Prostate gland (tissue), 2 donors: ENCODE results near the gene OSBPL1A. TPM values are rescaled to one million over a fixed set of nuclear protein-coding genes. Genes with fewer than 3 reads are reported as not detected.

Experiments
- DNase-seq: peaks from one replicate; pipeline ENCODE4 v3.0.0-alpha.2; 2019; ENCODE audit warnings: low spot score
- H3K27ac ChIP-seq, 2 donors: fragments of 200-600 bp; sonication (generic); 2 replicates each; pipeline ENCODE4 v1.5.1; 2017 to 2019
- H3K27me3 ChIP-seq: fragments of 200-600 bp; sonication (generic); replicated peaks from 2 replicates; pipeline ENCODE4 v1.5.1; 2019; ENCODE audit not compliant: insufficient read depth
- H3K36me3 ChIP-seq, 2 donors: fragments of 200-600 bp; sonication (generic); 1 replicate in 1 of 2; 2 replicates in 1 of 2; pipeline versions ENCODE4 v1.5.1 to v1.8.1; 2017 to 2019
- H3K4me1 ChIP-seq: fragments of 200-600 bp; sonication (generic); replicated peaks from 2 replicates; pipeline ENCODE4 v1.5.1; 2019
- H3K4me3 ChIP-seq, 2 donors: fragments of 200-600 bp; sonication (generic); 2 replicates each; pipeline ENCODE4 v1.5.1; 2017 to 2019
- H3K9me3 ChIP-seq: fragments of 200-600 bp; sonication (generic); 2 replicates; pipeline ENCODE4 v1.5.1; 2017
- POLR2A ChIP-seq: fragments of 450-650 bp; IDR thresholded peaks from one replicate; pipeline ENCODE4 v1.6.1; 2016; ENCODE audit warnings: antibody characterized with exemption, mild to moderate bottlenecking
- POLR2AphosphoS5 ChIP-seq: sonication (generic); formaldehyde crosslinking; IDR thresholded peaks from one replicate; pipeline ENCODE4 v1.6.1; 2017; ENCODE audit warnings: antibody characterized with exemption
- WGBS: methylation state at CpG from one replicate; pipeline ENCODE4 v1.1.5; 2018; 5-methylcytosine and 5-hydroxymethylcytosine counted together
- intact Hi-C: fragments of 100-400 bp; cut with DNase I; formaldehyde crosslinking; loops from one replicate; pipeline ENCODE4 v1.14.2; 2022
- total RNA-seq, 2 donors: library from RNA; depleted of rRNA; stranded (reverse); fragments of >200 nt; gene quantifications; one replicate each; pipeline ENCODE4 v1.1.0, GENCODE V29; 2016
- TF ChIP-seq, protein P1 (sequence below), 4 experiments: fragments of 200-600 bp in 2 of 4; fragments of 450-650 bp in 2 of 4; sonication (generic) in 2 of 4; IDR thresholded peaks; 1 replicate in 3 of 4; 2 replicates in 1 of 4; pipeline ENCODE4 v1.5.1; 2016 to 2019; ENCODE audit warnings: antibody characterized with exemption in 4 of 4, mild to moderate bottlenecking in 2 of 4, moderate library complexity in 2 of 4

The OSBPL1A gene
- total RNA-seq, 2 donors from 2014 or later, result 33.7 to 39.1 TPM

GRCh38 chr18:24432618-24433017, 35.0 kb upstream of the OSBPL1A start:
- 93% methylated on average over 3 of the region's 3 CpGs for WGBS
- H3K36me3 ChIP-seq, result no peaks in the 10 kb centered on the region

GRCh38 chr18:24429188-24429587, 31.6 kb upstream of the OSBPL1A start:
- intact Hi-C loops, result no loop called here
- H3K27ac ChIP-seq, result no peak overlapping the region
- no peaks in the 10 kb centered on the region for H3K27me3 ChIP-seq
- H3K4me1 ChIP-seq, result no peaks in the 10 kb centered on the region
- WGBS, result 87% methylated on average over 4 of the region's 4 CpGs
- H3K9me3 ChIP-seq, result no peaks in the 10 kb centered on the region
- no peak for DNase-seq
- H3K4me3 ChIP-seq, result no peak overlapping the region
- TF ChIP-seq POLR2A (no peak), POLR2AphosphoS5 (no peak)
- TF ChIP-seq, protein P1, sequence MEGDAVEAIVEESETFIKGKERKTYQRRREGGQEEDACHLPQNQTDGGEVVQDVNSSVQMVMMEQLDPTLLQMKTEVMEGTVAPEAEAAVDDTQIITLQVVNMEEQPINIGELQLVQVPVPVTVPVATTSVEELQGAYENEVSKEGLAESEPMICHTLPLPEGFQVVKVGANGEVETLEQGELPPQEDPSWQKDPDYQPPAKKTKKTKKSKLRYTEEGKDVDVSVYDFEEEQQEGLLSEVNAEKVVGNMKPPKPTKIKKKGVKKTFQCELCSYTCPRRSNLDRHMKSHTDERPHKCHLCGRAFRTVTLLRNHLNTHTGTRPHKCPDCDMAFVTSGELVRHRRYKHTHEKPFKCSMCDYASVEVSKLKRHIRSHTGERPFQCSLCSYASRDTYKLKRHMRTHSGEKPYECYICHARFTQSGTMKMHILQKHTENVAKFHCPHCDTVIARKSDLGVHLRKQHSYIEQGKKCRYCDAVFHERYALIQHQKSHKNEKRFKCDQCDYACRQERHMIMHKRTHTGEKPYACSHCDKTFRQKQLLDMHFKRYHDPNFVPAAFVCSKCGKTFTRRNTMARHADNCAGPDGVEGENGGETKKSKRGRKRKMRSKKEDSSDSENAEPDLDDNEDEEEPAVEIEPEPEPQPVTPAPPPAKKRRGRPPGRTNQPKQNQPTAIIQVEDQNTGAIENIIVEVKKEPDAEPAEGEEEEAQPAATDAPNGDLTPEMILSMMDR (IDR thresholded peaks at IDR 0.05), result no peak
- H3K36me3 ChIP-seq, result no peaks in the 10 kb centered on the region

More at GRCh38 chr18:24432618-24433017, 35.0 kb upstream of the OSBPL1A start:
- Histone ChIP-seq H3K4me1 (no peaks in the 10 kb centered on the region), H3K27me3 (no peaks in the 10 kb centered on the region), H3K27ac (no peak overlapping the region), H3K9me3 (no peaks in the 10 kb centered on the region), H3K4me3 (no peak overlapping the region)
- TF ChIP-seq POLR2A (no peak), POLR2AphosphoS5 (no peak)
- TF ChIP-seq, protein P1 (IDR thresholded peaks at IDR 0.05), result no peak
- intact Hi-C loops, result no loop called here
- no peak for DNase-seq

DNA sequence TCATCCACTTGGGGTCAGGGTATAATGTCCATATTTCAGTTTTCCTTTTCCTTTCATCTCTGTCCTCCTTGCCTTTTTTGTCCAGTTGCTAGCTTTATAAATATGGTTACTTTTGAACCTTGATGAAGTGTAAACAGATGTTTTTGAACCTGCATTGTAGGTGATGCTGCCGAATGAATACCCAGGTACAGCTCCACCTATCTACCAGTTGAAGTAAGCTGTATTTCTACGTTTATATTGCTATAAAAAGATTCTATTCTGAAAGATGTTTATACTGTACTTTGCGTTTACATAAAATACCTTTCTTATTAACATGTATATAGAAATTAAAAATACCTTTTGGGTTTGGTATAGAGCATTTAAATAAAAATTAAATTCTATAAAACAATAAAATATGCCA, 31.1 kb upstream of the OSBPL1A start:
- H3K4me3 ChIP-seq, result no peak overlapping the region
- intact Hi-C loops, result no loop called here
- H3K9me3 ChIP-seq, result no peaks in the 10 kb centered on the region
- no peak overlapping the region for H3K27ac ChIP-seq
- H3K4me1 ChIP-seq, result no peaks in the 10 kb centered on the region
- no peaks in the 10 kb centered on the region for H3K36me3 ChIP-seq
- H3K27me3 ChIP-seq, result no peaks in the 10 kb centered on the region
- WGBS, result 79% methylated on average over 3 of the region's 3 CpGs
- TF ChIP-seq POLR2AphosphoS5, result no peak
- no peak for DNase-seq

GRCh38 chr18:24427484-24427883, 29.9 kb upstream of the OSBPL1A start:
- H3K27me3 ChIP-seq, result no peaks in the 10 kb centered on the region
- no peaks in the 10 kb centered on the region for H3K4me1 ChIP-seq
- no peak for DNase-seq
- no peaks in the 10 kb centered on the region for H3K36me3 ChIP-seq
- intact Hi-C loops, result no loop called here
- H3K9me3 ChIP-seq, result no peaks in the 10 kb centered on the region
- WGBS, result 50% methylated on average over 3 of the region's 3 CpGs
- TF ChIP-seq POLR2AphosphoS5, result no peak
- TF ChIP-seq, protein P1 (IDR thresholded peaks at IDR 0.05), result no peak
- no peak for TF ChIP-seq POLR2A
- H3K4me3 ChIP-seq, result peak overlapping the region in 1 of 2 donors; percentile 71
- no peak overlapping the region for H3K27ac ChIP-seq

DNA sequence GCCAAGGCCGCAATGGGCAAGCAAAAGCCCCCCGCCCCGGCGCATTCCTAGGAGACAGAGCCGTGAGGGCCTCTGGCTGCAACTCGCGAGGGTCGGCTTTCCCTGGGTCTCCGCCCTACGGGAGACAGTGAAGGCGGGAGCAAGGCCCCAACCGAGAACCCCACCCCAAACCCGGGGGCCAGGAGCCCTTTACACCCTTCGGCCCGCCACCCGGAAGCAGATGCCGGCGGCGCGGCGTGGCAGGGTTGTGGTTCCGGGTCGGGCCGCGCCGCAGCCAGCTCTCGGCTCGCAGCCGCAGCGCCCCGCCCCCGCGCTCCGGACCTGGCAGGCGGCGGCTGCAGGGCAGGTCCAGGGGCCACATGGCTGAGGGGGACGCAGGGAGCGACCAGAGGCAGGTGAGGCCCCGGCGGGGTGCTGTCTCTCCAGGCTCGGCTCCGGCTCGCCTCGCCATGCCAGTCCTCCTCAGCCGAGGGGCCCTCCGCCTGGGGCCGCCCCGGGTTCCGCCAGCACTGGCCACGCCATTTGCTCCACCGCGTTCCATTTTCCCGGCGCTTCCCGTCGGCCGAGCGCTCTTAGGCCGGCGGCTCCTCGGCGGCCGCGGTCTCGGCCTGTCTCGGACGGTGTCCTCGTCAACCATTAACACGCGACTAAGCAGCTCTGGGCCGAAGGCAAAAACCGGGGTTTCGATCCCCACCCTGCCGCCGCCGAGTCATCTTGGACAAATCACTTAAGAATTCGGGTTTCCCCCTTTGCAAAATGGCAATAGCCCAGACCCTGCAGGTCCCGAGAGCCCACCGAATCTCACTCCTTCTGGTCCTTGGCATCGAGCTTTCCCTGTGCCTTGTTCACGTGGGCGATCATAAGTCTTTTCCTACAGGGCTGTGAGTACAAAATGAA, 29.0 kb upstream of the OSBPL1A start, which contains the start of gene IMPACT:
IMPACT (plus strand) TSS at position 273 of the 897 bp plus-strand sequence; CDS start at position 360, 87 bp downstream.
- H3K27ac ChIP-seq, result peak within 1 kb of the TSS; percentile 68 to 80
- no peaks in the 10 kb centered on the region for H3K9me3 ChIP-seq
- H3K4me3 ChIP-seq, result peak within 1 kb of the TSS; percentile 71 to 81
- WGBS, result 1% methylated on average over 74 of the region's 82 CpGs
- no peaks in the 10 kb centered on the region for H3K36me3 ChIP-seq
- H3K27me3 ChIP-seq, result no peaks in the 10 kb centered on the region
- TF ChIP-seq POLR2A, result peak; percentile 42
- TF ChIP-seq, protein P1 (IDR thresholded peaks at IDR 0.05), result peak in 1 of 4 experiments; percentile 11
- TF ChIP-seq POLR2AphosphoS5, result no peak
- peak; percentile 58 for DNase-seq
- intact Hi-C loops, result no loop called here
- H3K4me1 ChIP-seq, result peaks cover 3% of the 10 kb centered on the region
